Measurements from ENCODE around the gene SLAMF6.

- TF ChIP-seq POLR2AphosphoS5 (IDR thresholded peaks at IDR 0.05) (no peak), CTCF (IDR thresholded peaks at IDR 0.05) (no peak), EP300 (IDR thresholded peaks at IDR 0.05; ENCODE audit: low read depth) (no peak)
These were observed 36.6 kb downstream of the SLAMF6 start for GRCh38 chr1:160486453-160486852.
